B cell (primary cell): ENCODE data around the gene TTC28. TPM values are rescaled to one million over a fixed set of nuclear protein-coding genes. Genes with fewer than 3 reads are reported as not detected.

Experiments used
- ATAC-seq: fragments of 200-7000 bp; cut with Tn5 transposase; one replicate; pipeline ENCODE4 v1.10.0; 2021; ENCODE audit warnings: low read depth, mild to moderate bottlenecking, moderate number of reproducible peaks, moderate library complexity
- CTCF ChIA-PET: fragments of 350-600 bp; sonication (Branson Sonifier 250); formaldehyde crosslinking; loops from one replicate; lab custom pipeline; 2021; ENCODE audit warnings: antibody characterized with exemption, inconsistent platforms; lab: Charles Lee
- POLR2A ChIA-PET: fragments of 350-600 bp; sonication (Branson Sonifier 250); formaldehyde crosslinking; loops from one replicate; lab custom pipeline; 2021; ENCODE audit warnings: antibody characterized with exemption; lab: Charles Lee
- DNase-seq: peaks from one replicate; pipeline ENCODE4 v3.0.0; 2013
- H2AFZ ChIP-seq: 2 replicates; pipeline ENCODE4 v1.6.1; 2012; ENCODE audit warnings: mild to moderate bottlenecking, low read depth, low read length; ENCODE audit not compliant: insufficient read depth, poor library complexity, severe bottlenecking
- H3K27ac ChIP-seq, 2 donors: 1 replicate in 1 of 2; 2 replicates in 1 of 2; pipeline ENCODE4 v1.5.1; 2012 to 2013; ENCODE audit warnings: low read length in 2 of 2, mild to moderate bottlenecking in 2 of 2, moderate library complexity in 1 of 2
- H3K27me3 ChIP-seq, 4 experiments: fragments of 200-600 bp in 1 of 4; sonication (generic) in 1 of 4; replicated peaks in 1 of 4; 1 replicate in 2 of 4; 2 replicates in 2 of 4; pipeline versions ENCODE4 v1.6.1 to v1.7.0; 2013 to 2016; ENCODE audit warnings: low read length in 3 of 4, mild to moderate bottlenecking in 2 of 4, mixed read lengths in 1 of 4, moderate library complexity in 1 of 4; ENCODE audit not compliant: insufficient read depth in 4 of 4, control insufficient read depth in 3 of 4; ENCODE audit errors: control extremely low read depth in 1 of 4
- H3K36me3 ChIP-seq, 2 experiments: replicated peaks in 1 of 2; 1 replicate in 1 of 2; 2 replicates in 1 of 2; pipeline versions ENCODE4 v1.6.1 to v1.7.1; 2013; ENCODE audit warnings: low read length in 1 of 2; ENCODE audit not compliant: insufficient read depth in 2 of 2, control insufficient read depth in 1 of 2; ENCODE audit errors: control extremely low read depth in 1 of 2, extremely low read depth in 1 of 2
- H3K4me1 ChIP-seq, 2 donors: fragments of 200-600 bp in 1 of 2; sonication (generic) in 1 of 2; 1 replicate in 1 of 2; 2 replicates in 1 of 2; pipeline versions ENCODE4 v1.5.1 to v1.6.1; 2013 to 2017; ENCODE audit warnings: low read length in 2 of 2; ENCODE audit not compliant: control insufficient read depth in 2 of 2, insufficient read depth in 2 of 2
- H3K4me2 ChIP-seq: replicated peaks from 2 replicates; pipeline ENCODE3; 2012; ENCODE audit warnings: mild to moderate bottlenecking, low read depth, low read length; ENCODE audit not compliant: poor library complexity, severe bottlenecking
- H3K4me3 ChIP-seq, 5 experiments: fragments of 200-600 bp in 1 of 5; sonication (generic) in 1 of 5; 1 replicate in 3 of 5; 2 replicates in 2 of 5; pipeline versions ENCODE4 v1.5.1 to v1.7.0; 2011 to 2016; ENCODE audit warnings: low read length in 4 of 5, mild to moderate bottlenecking in 4 of 5, low read depth in 2 of 5, control low read depth in 1 of 5, moderate library complexity in 1 of 5; ENCODE audit not compliant: insufficient read depth in 1 of 5; ENCODE audit errors: control extremely low read depth in 1 of 5, extremely low read depth in 1 of 5
- H3K79me2 ChIP-seq: fragments of 200-600 bp; sonication (generic); one replicate; pipeline ENCODE4 v1.6.0; 2016; ENCODE audit warnings: low read length; ENCODE audit not compliant: control insufficient read depth, insufficient read depth
- H3K9ac ChIP-seq: fragments of 200-600 bp; sonication (generic); 2 replicates; pipeline ENCODE4 v1.6.1; 2017; ENCODE audit warnings: mild to moderate bottlenecking, low read length, moderate library complexity
- H3K9me3 ChIP-seq, 3 donors: one replicate each; pipeline versions ENCODE4 v1.6.1 to v1.7.1; 2013; ENCODE audit warnings: low read length in 2 of 3; ENCODE audit not compliant: control insufficient read depth in 2 of 3, insufficient read depth in 1 of 3; ENCODE audit errors: control extremely low read depth in 1 of 3
- H4K20me1 ChIP-seq: 2 replicates; pipeline ENCODE4 v1.6.0; 2012; ENCODE audit warnings: mild to moderate bottlenecking, low read length; ENCODE audit not compliant: insufficient read depth, control insufficient read depth, poor library complexity, severe bottlenecking
- H3K27ac Mint-ChIP-seq: one replicate; pipeline ENCODE4 v1.8.0; 2021; ENCODE audit warnings: mixed read lengths
- H3K27me3 Mint-ChIP-seq: one replicate; pipeline ENCODE4 v1.8.0; 2021; ENCODE audit warnings: mixed read lengths
- H3K4me1 Mint-ChIP-seq: one replicate; pipeline ENCODE4 v1.8.0; 2021; ENCODE audit warnings: mixed read lengths
- H3K4me3 Mint-ChIP-seq: one replicate; pipeline ENCODE4 v1.8.0; 2021; ENCODE audit warnings: mixed read lengths
- H3K9me3 Mint-ChIP-seq: one replicate; pipeline ENCODE4 v1.8.0; 2022; ENCODE audit warnings: mixed read lengths; ENCODE audit not compliant: insufficient read depth
- CTCF ChIP-seq: fragments of 200-600 bp; IDR thresholded peaks from one replicate; pipeline ENCODE4 v1.8.0; 2022; ENCODE audit warnings: antibody characterized with exemption, mild to moderate bottlenecking
- EZH2 ChIP-seq: IDR thresholded peaks from 2 replicates; pipeline ENCODE4 v1.6.1; 2012; ENCODE audit warnings: borderline replicate concordance, low read depth, mild to moderate bottlenecking, moderate library complexity, low read length; ENCODE audit not compliant: insufficient read depth, poor library complexity, severe bottlenecking
- WGBS: methylation state at CpG from one replicate; pipeline ENCODE4 v1.1.5; 2013; ENCODE audit warnings: missing lambda C conversion rate; ENCODE audit not compliant: insufficient coverage; 5-methylcytosine and 5-hydroxymethylcytosine counted together
- intact Hi-C: fragments of 100-400 bp; cut with micrococcal nuclease; formaldehyde crosslinking; loops from one replicate; pipeline ENCODE4 v1.10.0; 2022
- polyA plus RNA-seq: library from polyadenylated mRNA; depleted of rRNA; stranded (reverse); fragments of >200 nt; gene quantifications from 2 replicates; pipeline ENCODE4 v1.2.3, GENCODE V29; 2012
- total RNA-seq, 2 donors: library from RNA; stranded (reverse); fragments of 120-200 nt in 1 of 2; gene quantifications; 1 replicate in 1 of 2; 2 replicates in 1 of 2; pipeline versions ENCODE4 v1.2.3 to v1.2.4, GENCODE V29; 2013 to 2022

TTC28 gene
- total and polyA plus RNA-seq, 2 donors (not counting 1 experiment from before 2014, with no cell fraction given): 4.5 to 7.3 TPM

- Mint-ChIP-seq H3K4me1 (no peaks in the 10 kb centered on the region), H3K9me3 (no peaks in the 10 kb centered on the region), H3K4me3 (no peak overlapping the region), H3K27me3 (no peaks in the 10 kb centered on the region), H3K27ac (no peak overlapping the region)
- H3K36me3 ChIP-seq: no peaks in the 10 kb centered on the region
- no peak overlapping the region for H3K4me2 ChIP-seq
- ATAC-seq (no peak), DNase-seq (no peak)
- H3K27me3 ChIP-seq: no peaks in the 10 kb centered on the region
- TF ChIP-seq CTCF: no peak
- TF ChIP-seq EZH2: no peak
- no peaks in the 10 kb centered on the region for H3K9me3 ChIP-seq
- no peaks in the 10 kb centered on the region for H3K79me2 ChIP-seq
- H3K4me3 ChIP-seq: no peak overlapping the region
- ChIA-PET CTCF (no interaction called here), POLR2A (no interaction called here)
- no peak overlapping the region for H3K27ac ChIP-seq
- no CpG with 5 or more reads among the region's 2 CpGs for WGBS
- intact Hi-C loops: no loop called here
- no peak overlapping the region for H3K9ac ChIP-seq
- H3K4me1 ChIP-seq: no peaks in the 10 kb centered on the region
- H4K20me1 ChIP-seq: no peaks in the 10 kb centered on the region
- no peak overlapping the region for H2AFZ ChIP-seq
Observed at GRCh38 chr22:28279888-28280287, 399.8 kb downstream of the TTC28 start.

GRCh38 chr22:28269277-28269676 lies 410.4 kb downstream of the TTC28 start:
- ChIA-PET POLR2A (no interaction called here), CTCF (no interaction called here)
- H3K27me3 Mint-ChIP-seq: peaks cover 9% of the 10 kb centered on the region

More at GRCh38 chr22:28269277-28269676, 410.4 kb downstream of the TTC28 start:
- no peak overlapping the region for H3K27ac ChIP-seq
- H3K4me1 ChIP-seq: no peaks in the 10 kb centered on the region
- no peak for ATAC-seq
- no peak overlapping the region for H3K9ac ChIP-seq
- DNase-seq: no peak
- H3K79me2 ChIP-seq: no peaks in the 10 kb centered on the region
- H4K20me1 ChIP-seq: no peaks in the 10 kb centered on the region
- H3K9me3 ChIP-seq: no peaks in the 10 kb centered on the region
- no peak overlapping the region for H3K4me3 Mint-ChIP-seq
- peaks cover 3% of the 10 kb centered on the region for H3K4me1 Mint-ChIP-seq
- no peak overlapping the region for H3K4me2 ChIP-seq
- H3K36me3 ChIP-seq: no peaks in the 10 kb centered on the region
- no peaks in the 10 kb centered on the region for H3K9me3 Mint-ChIP-seq
- H3K27me3 ChIP-seq: no peaks in the 10 kb centered on the region
- no peak overlapping the region for H2AFZ ChIP-seq
- H3K4me3 ChIP-seq: no peak overlapping the region
- no peak overlapping the region for H3K27ac Mint-ChIP-seq
- no peak for TF ChIP-seq EZH2
- no peak for TF ChIP-seq CTCF
- intact Hi-C loops: no loop called here
- WGBS: no CpG with 5 or more reads among the region's 2 CpGs
